Measurements from ENCODE around the gene COMTD1.

Gene COMTD1

GRCh38 chr10:75238182-75239095 is 2.7 kb upstream of the COMTD1 start:
- no peak for DNase-seq (ENCODE audit: low read depth)
- no peak for TF ChIP-seq CTCF (IDR thresholded peaks at IDR 0.05; ENCODE audit: low read depth, low read length, missing control alignments)
- H3K4me3 ChIP-seq (ENCODE audit: low read depth, low read length) = no peak overlapping the region

GRCh38 chr10:75236178-75236825 is 545 bp upstream of the COMTD1 start:
- TF ChIP-seq CTCF (IDR thresholded peaks at IDR 0.05; ENCODE audit: low read depth, low read length, missing control alignments) = no peak
- no peak for DNase-seq (ENCODE audit: low read depth)
- no peak overlapping the region for H3K4me3 ChIP-seq (ENCODE audit: low read depth, low read length)

- no peak for DNase-seq (ENCODE audit: low read depth)
- H3K4me3 ChIP-seq (ENCODE audit: low read depth, low read length) = peak overlapping the region; percentile 80
- TF ChIP-seq CTCF (IDR thresholded peaks at IDR 0.05; ENCODE audit: low read depth, low read length, missing control alignments) = no peak
These were observed 928 bp downstream of the COMTD1 start for GRCh38 chr10:75234683-75235374.

GRCh38 chr10:75234017-75234682 is 1.6 kb downstream of the COMTD1 start:
- H3K4me3 ChIP-seq (ENCODE audit: low read depth, low read length) = peak overlapping the region; percentile 80
- peak; percentile 70 for DNase-seq (ENCODE audit: low read depth)
- no peak for TF ChIP-seq CTCF (IDR thresholded peaks at IDR 0.05; ENCODE audit: low read depth, low read length, missing control alignments)

GRCh38 chr10:75233444-75234016 is 2.2 kb downstream of the COMTD1 start:
- DNase-seq (ENCODE audit: low read depth) = no peak
- peak overlapping the region; percentile 62 for H3K4me3 ChIP-seq (ENCODE audit: low read depth, low read length)
- TF ChIP-seq CTCF (IDR thresholded peaks at IDR 0.05; ENCODE audit: low read depth, low read length, missing control alignments) = no peak
